ENCODE measurements around the gene ISG20. TPM values are rescaled to one million over a fixed set of nuclear protein-coding genes. Genes with fewer than 3 reads are reported as not detected.
"Not testable (repeated sequence)": the region's sequence is repeated elsewhere in the genome, so short reads cannot be mapped to it uniquely, and the experiment has no call there.

ISG20 gene
- total and polyA plus RNA-seq, 7 donors = 1.9 to 177 (median 20.1) TPM

GRCh38 chr15:88636654-88637053, 2.2 kb upstream of the ISG20 start:
- Histone ChIP-seq H3K27me3 (no peaks in the 10 kb centered on the region), H3K9me3 (no peaks in the 10 kb centered on the region), H3K4me3 (no peak overlapping the region), H3K36me3 (peaks cover 0 to 2% (median 0%) of the 10 kb centered on the region in 4 donors), H3K4me1 (peaks cover 0 to 21% (median 15%) of the 10 kb centered on the region in 4 donors), H3K27ac (no peak overlapping the region)
- DNase-seq = peak; percentile 57
- WGBS, 2 donors = 88 to 89% methylated on average over 5 of the region's 5 CpGs
- intact Hi-C loops (cut with DNase I) = no loop called here
- TF ChIP-seq POLR2A (IDR thresholded peaks at IDR 0.05) (no peak), CTCF (IDR thresholded peaks at IDR 0.05) (no peak), EP300 (IDR thresholded peaks at IDR 0.05) (no peak)

- no peak overlapping the region for H3K4me3 ChIP-seq
- intact Hi-C loops (cut with DNase I) = no loop called here
- TF ChIP-seq POLR2A (IDR thresholded peaks at IDR 0.05) (no peak), POLR2AphosphoS5 (IDR thresholded peaks at IDR 0.05) (no peak)
- H3K27me3 ChIP-seq = no peaks in the 10 kb centered on the region
- 74 to 79% methylated on average over 7 of the region's 7 CpGs for WGBS, 2 donors
- peak; percentile 43 for DNase-seq
- H3K9me3 ChIP-seq = no peaks in the 10 kb centered on the region
- no peaks in the 10 kb centered on the region for H3K36me3 ChIP-seq
- H3K4me1 ChIP-seq = peaks cover 0 to 21% (median 15%) of the 10 kb centered on the region in 4 donors
- H3K27ac ChIP-seq = peak overlapping the region; percentile 82 to 89 (median 86)
These were observed 1.4 kb upstream of the ISG20 start for GRCh38 chr15:88637436-88637835.

GRCh38 chr15:88637841-88638625, 783 bp upstream of the ISG20 start:
- Histone ChIP-seq H3K4me3 (peak overlapping the region in 3 of 4 donors; percentile 46 to 54 (median 53)), H3K9me3 (no peaks in the 10 kb centered on the region), H3K36me3 (no peaks in the 10 kb centered on the region), H3K27ac (peak overlapping the region; percentile 82 to 89 (median 86)), H3K27me3 (no peaks in the 10 kb centered on the region), H3K4me1 (peaks cover 0 to 21% (median 15%) of the 10 kb centered on the region in 4 donors)
- WGBS, 2 donors = 41 to 50% methylated on average over 7 of the region's 7 CpGs
- intact Hi-C loops (cut with DNase I) = no loop called here
- DNase-seq = no peak
- TF ChIP-seq EP300 (IDR thresholded peaks at IDR 0.05) (no peak), POLR2A (IDR thresholded peaks at IDR 0.05) (no peak), CTCF (IDR thresholded peaks at IDR 0.05) (no peak), POLR2AphosphoS5 (IDR thresholded peaks at IDR 0.05) (no peak)

GRCh38 chr15:88641959-88642452, 3.2 kb downstream of the ISG20 start:
- no peak for DNase-seq
- Histone ChIP-seq H3K36me3 (no peaks in the 10 kb centered on the region), H3K4me1 (peaks cover 0 to 21% (median 15%) of the 10 kb centered on the region in 4 donors), H3K9me3 (no peaks in the 10 kb centered on the region), H3K27me3 (no peaks in the 10 kb centered on the region), H3K27ac (no peak overlapping the region), H3K4me3 (no peak overlapping the region)
- 83 to 91% methylated on average over 12 of the region's 12 CpGs for WGBS, 2 donors
- intact Hi-C loops (cut with DNase I) = no loop called here
- TF ChIP-seq POLR2AphosphoS5 (IDR thresholded peaks at IDR 0.05) = no peak

GRCh38 chr15:88642514-88642913, 3.7 kb downstream of the ISG20 start:
- 92 to 98% methylated on average over 11 of the region's 11 CpGs for WGBS, 2 donors
- H3K4me3 ChIP-seq; H3K36me3 ChIP-seq; H3K27ac ChIP-seq; H3K9me3 ChIP-seq; H3K27me3 ChIP-seq; intact Hi-C loops (cut with DNase I): not testable (repeated sequence)
- H3K4me1 ChIP-seq = peaks cover 0 to 21% (median 15%) of the 10 kb centered on the region in 4 donors
- DNase-seq = peak; percentile 26

- H3K27ac ChIP-seq = no peak overlapping the region
- no peaks in the 10 kb centered on the region for H3K36me3 ChIP-seq
- H3K27me3 ChIP-seq = no peaks in the 10 kb centered on the region
- H3K9me3 ChIP-seq = no peaks in the 10 kb centered on the region
- no peak for TF ChIP-seq POLR2AphosphoS5 (IDR thresholded peaks at IDR 0.05)
- TF ChIP-seq EP300 (IDR thresholded peaks at IDR 0.05) = no peak
- no peak for TF ChIP-seq POLR2A (IDR thresholded peaks at IDR 0.05)
- no peak for TF ChIP-seq CTCF (IDR thresholded peaks at IDR 0.05)
- 91 to 94% methylated on average over 9 of the region's 9 CpGs for WGBS, 2 donors
- DNase-seq = peak; percentile 46
- intact Hi-C loops (cut with DNase I) = no loop called here
- no peak overlapping the region for H3K4me3 ChIP-seq
- H3K4me1 ChIP-seq = peaks cover 0 to 10% (median 2%) of the 10 kb centered on the region in 4 donors
These were observed 5.9 kb downstream of the ISG20 start for GRCh38 chr15:88644741-88645140.

Measured in sigmoid colon (tissue), 7 donors.